Articular chondrocyte of knee joint (primary cell): ENCODE measurements around the gene ITGA2B. TPM values are rescaled to one million over a fixed set of nuclear protein-coding genes. Genes with fewer than 3 reads are reported as not detected.

ENCODE experiments used
- small RNA-seq: library from RNA; depleted of rRNA; stranded (forward); fragments of <200 nt; gene quantifications from one replicate; pipeline ENCODE3, GENCODE V24; 2012
- total RNA-seq: library from RNA; depleted of rRNA; stranded (reverse); fragments of >200 nt; gene quantifications from 2 replicates; pipeline ENCODE4 v1.2.3, GENCODE V29; 2012

Gene ITGA2B
- 0.11 and 0.39 TPM in 2 replicates for total RNA-seq

GRCh38 chr17:44389281-44389680 lies at the start of gene ITGA2B:
ITGA2B (minus strand) TSS chr17:44389649; CDS start chr17:44389473, 176 bp downstream.

DNA sequence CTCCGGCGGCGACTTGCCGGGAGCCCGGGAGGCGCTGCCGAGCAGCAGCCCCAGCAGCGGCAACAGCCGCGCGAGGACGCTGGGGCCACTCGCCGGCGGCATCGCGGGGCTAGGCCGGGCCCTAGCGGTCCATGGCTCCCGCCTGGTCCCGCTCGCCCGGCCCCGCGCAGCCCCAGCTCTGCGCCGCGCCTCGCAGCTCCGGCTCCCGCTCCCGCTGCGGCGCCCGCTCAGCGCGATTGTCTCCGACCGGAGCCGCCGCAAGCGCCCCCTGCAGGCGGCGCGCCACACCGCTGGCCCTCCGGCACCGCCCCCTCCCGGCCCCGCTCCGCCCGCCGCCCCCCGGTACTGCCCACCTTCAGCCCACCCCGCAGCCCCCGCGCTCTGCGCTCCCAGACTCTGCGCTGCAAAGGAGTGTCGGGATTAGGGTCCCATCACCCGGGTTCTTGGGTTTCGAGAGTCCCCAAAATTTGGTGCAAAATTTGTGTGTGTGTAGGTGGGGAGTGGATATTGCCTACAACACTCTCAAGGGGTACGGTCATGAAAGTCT lies 25.8 kb downstream of the ITGA2B start, which contains the start of gene FAM171A2:
TSS of gene FAM171A2 (minus strand) at position 241 of the 547 bp plus-strand sequence. CDS start at position 102, 139 bp downstream.

DNA sequence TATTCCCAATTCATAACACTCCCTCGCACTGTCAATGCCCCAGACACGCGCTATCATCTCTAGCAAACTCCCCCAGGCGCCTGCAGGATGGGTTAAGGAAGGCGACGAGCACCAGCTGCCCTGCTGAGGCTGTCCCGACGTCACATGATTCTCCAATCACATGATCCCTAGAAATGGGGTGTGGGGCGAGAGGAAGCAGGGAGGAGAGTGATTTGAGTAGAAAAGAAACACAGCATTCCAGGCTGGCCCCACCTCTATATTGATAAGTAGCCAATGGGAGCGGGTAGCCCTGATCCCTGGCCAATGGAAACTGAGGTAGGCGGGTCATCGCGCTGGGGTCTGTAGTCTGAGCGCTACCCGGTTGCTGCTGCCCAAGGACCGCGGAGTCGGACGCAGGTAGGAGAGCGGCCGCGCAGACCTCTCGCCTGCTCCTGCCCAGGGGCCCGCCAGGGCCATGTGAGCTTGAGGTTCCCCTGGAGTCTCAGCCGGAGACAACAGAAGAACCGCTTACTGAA lies 44.5 kb downstream of the ITGA2B start, which contains the start of gene GRN:
TSS of gene GRN (plus strand) at position 364 of the 515 bp plus-strand sequence. CDS start 3,863 bp downstream, outside the sequence.

GRCh38 chr17:44324571-44325275 lies 64.7 kb downstream of the ITGA2B start, which contains the start of gene SLC25A39:
SLC25A39 (minus strand) TSS chr17:44324823; CDS start chr17:44323562, 1,261 bp downstream.

Small RNAs within 50 kb of the gene (small RNA-seq; reads per million reads assigned to genes)
- not detected for gene RN7SL258P

Other genes with a start within 250 kb of the ITGA2B start
- gene HROB, start 247.7 kb downstream of the ITGA2B start, total RNA-seq, result 1.8 and 3.4 TPM in 2 replicates
- gene ASB16, start 218.9 kb downstream of the ITGA2B start, total RNA-seq, result 0.11 and 0.39 TPM in 2 replicates
- gene TMUB2, start 202.7 kb downstream of the ITGA2B start, total RNA-seq, result 22.3 and 22.8 TPM in 2 replicates
- 32.7 and 34.8 TPM in 2 replicates for gene ATXN7L3, start 189.8 kb downstream of the ITGA2B start, total RNA-seq
- gene UBTF, start 170.0 kb downstream of the ITGA2B start, total RNA-seq, result 55.3 and 56.6 TPM in 2 replicates
- gene SLC4A1, start 121.5 kb downstream of the ITGA2B start, total RNA-seq, result not detected in 2 replicates
- gene RUNDC3A, start 81.0 kb downstream of the ITGA2B start, total RNA-seq, result 0.13 TPM in 1 of 2 replicates, not detected in the other
- gene SLC25A39, start 64.8 kb downstream of the ITGA2B start, total RNA-seq, result 48.6 and 53.6 TPM in 2 replicates
- gene GRN, start 44.3 kb downstream of the ITGA2B start, total RNA-seq, result 104 and 131 TPM in 2 replicates
- gene FAM171A2, start 25.8 kb downstream of the ITGA2B start, total RNA-seq, result 0.91 and 1.2 TPM in 2 replicates
- gene GPATCH8, start 113.8 kb upstream of the ITGA2B start, total RNA-seq, result 35.5 and 41.2 TPM in 2 replicates
- 0.91 and 1.7 TPM in 2 replicates for gene FZD2, start 167.8 kb upstream of the ITGA2B start, total RNA-seq